Psoas muscle (tissue), 8 donors: ENCODE data around the gene ABHD12. TPM values are rescaled to one million over a fixed set of nuclear protein-coding genes. Genes with fewer than 3 reads are reported as not detected.

Source experiments
- ATAC-seq, 4 donors: fragments of 200-7000 bp; cut with Tn5 transposase; one replicate each; pipeline ENCODE4 v1.9.1; 2020; ENCODE audit warnings: moderate library complexity in 3 of 4, mild to moderate bottlenecking in 2 of 4
- DNase-seq, 2 donors: peaks; one replicate each; pipeline ENCODE4 v3.0.0-alpha.2; 2020
- H3K27ac ChIP-seq: fragments of 200-600 bp; one replicate; pipeline ENCODE4 v1.8.0; 2022
- H3K27me3 ChIP-seq, 3 donors: fragments of 200-600 bp in 1 of 3; one replicate each; pipeline versions ENCODE4 v1.6.1 to v1.8.0; 2013 to 2022; ENCODE audit warnings: low read length in 2 of 3, mild to moderate bottlenecking in 2 of 3, moderate library complexity in 1 of 3; ENCODE audit not compliant: insufficient read depth in 3 of 3
- H3K36me3 ChIP-seq, 2 donors: fragments of 200-600 bp in 1 of 2; one replicate each; pipeline versions ENCODE4 v1.6.1 to v1.8.0; 2013 to 2022; ENCODE audit warnings: low read depth in 1 of 2, mild to moderate bottlenecking in 1 of 2, moderate library complexity in 1 of 2; ENCODE audit not compliant: insufficient read depth in 1 of 2
- H3K4me1 ChIP-seq: fragments of 200-600 bp; one replicate; pipeline ENCODE4 v1.8.0; 2022
- H3K4me3 ChIP-seq: fragments of 200-600 bp; one replicate; pipeline ENCODE4 v1.8.0; 2022; ENCODE audit warnings: mild to moderate bottlenecking
- H3K9me3 ChIP-seq: fragments of 200-600 bp; one replicate; pipeline ENCODE4 v1.8.0; 2022
- WGBS, 3 donors: extraction: QIAGEN DNeasy Blood & Tissue Kit; methylation state at CpG; one replicate each; pipeline versions ENCODE4 v1.1.6 to v1.1.7; 2013; 5-methylcytosine and 5-hydroxymethylcytosine counted together
- intact Hi-C, 2 donors: fragments of 100-400 bp; cut with DNase I; formaldehyde crosslinking; loops; one replicate each; pipeline versions ENCODE4 v1.11.0 to v1.14.2; 2022
- polyA plus RNA-seq, 3 donors: library from polyadenylated mRNA; stranded (reverse); fragments of 200-250 nt; gene quantifications; one replicate each; pipeline ENCODE4 v1.2.3, GENCODE V29; 2013
- total RNA-seq, 4 donors: library from RNA; stranded (reverse); fragmentation: NEBNext Ultra II Directional in 2 of 4; extraction: Animal tissue kit (Norgen Biotek cat#: 25700) in 2 of 4; gene quantifications; one replicate each; pipeline versions ENCODE4 v1.2.1 to v1.2.4, GENCODE V29; 2021 to 2023
- TF ChIP-seq, protein P1 (sequence below): fragments of 200-600 bp; IDR thresholded peaks from one replicate; pipeline ENCODE4 v1.8.0; 2022; ENCODE audit warnings: antibody characterized with exemption
- donor health status: healthy with polysubstance abuse.
- donor health status: DM: no; HTN: no; CAD: no; lungs with moderate emphysema.
- donor health status: Bipolar disorder and iron deficiency.
- donor health status: healthy.
- donor health status: DM: yes; HTN: yes; CAD: no.
- donor health status: DM: no; HTN: no; CAD: no.
- donor health status: DM: no; HTN: no; CAD: no.
- donor health status: DM: yes; HTN: yes; CAD: no.

The ABHD12 gene
- total and polyA plus RNA-seq, 7 donors = 7.9 to 15.5 (median 9.6) TPM

DNA sequence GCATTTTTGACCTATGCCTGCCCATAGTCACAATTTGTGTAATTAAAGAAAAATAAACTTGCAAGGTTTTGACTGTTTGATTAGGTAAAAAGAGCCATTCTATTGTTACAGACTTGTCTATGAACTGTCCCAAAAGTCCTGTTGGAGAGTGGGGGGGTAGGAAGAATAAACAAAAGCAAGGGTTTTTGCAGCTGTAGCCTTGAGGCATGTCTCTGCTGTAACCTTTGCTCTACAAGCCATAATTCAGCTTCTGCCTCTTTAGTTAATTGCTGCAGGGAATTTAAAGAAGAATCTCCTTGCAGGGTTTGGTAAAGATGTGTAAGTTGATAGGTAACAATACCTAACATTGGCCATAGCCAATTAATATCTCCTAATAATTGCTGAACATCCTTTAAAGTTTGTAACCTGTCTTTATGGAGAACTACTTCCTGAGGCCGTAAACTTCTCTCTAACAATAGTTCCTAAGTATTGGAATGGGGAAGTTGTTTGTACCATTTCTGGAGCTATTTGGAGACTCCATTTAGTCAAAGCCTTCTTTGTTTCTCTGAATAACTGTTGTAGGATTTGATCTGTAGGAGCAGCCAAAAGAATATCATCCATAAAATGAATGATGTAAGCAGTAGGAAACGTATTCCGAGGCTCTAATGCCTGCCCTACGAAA lies 7.9 kb upstream of the ABHD12 start:
- WGBS, 3 donors = 39% methylated on average over 4 of the region's 4 CpGs
- H3K4me1 ChIP-seq = no peaks in the 10 kb centered on the region
- peaks cover 7% of the 10 kb centered on the region for H3K9me3 ChIP-seq
- TF ChIP-seq, protein P1, sequence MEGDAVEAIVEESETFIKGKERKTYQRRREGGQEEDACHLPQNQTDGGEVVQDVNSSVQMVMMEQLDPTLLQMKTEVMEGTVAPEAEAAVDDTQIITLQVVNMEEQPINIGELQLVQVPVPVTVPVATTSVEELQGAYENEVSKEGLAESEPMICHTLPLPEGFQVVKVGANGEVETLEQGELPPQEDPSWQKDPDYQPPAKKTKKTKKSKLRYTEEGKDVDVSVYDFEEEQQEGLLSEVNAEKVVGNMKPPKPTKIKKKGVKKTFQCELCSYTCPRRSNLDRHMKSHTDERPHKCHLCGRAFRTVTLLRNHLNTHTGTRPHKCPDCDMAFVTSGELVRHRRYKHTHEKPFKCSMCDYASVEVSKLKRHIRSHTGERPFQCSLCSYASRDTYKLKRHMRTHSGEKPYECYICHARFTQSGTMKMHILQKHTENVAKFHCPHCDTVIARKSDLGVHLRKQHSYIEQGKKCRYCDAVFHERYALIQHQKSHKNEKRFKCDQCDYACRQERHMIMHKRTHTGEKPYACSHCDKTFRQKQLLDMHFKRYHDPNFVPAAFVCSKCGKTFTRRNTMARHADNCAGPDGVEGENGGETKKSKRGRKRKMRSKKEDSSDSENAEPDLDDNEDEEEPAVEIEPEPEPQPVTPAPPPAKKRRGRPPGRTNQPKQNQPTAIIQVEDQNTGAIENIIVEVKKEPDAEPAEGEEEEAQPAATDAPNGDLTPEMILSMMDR = no peak
- H3K4me3 ChIP-seq = no peak overlapping the region
- no peak for DNase-seq
- no peaks in the 10 kb centered on the region for H3K27me3 ChIP-seq
- no peak overlapping the region for H3K27ac ChIP-seq
- intact Hi-C loops = loop anchor here (5.0 to 10.0 kb wide), 8 partner anchors 84 to 406 kb away; partner anchors contain the start of genes ENTPD6 (in 2 of the 2) and APMAP (in 1 of the 2)
- ATAC-seq = no peak
- no peaks in the 10 kb centered on the region for H3K36me3 ChIP-seq

DNA sequence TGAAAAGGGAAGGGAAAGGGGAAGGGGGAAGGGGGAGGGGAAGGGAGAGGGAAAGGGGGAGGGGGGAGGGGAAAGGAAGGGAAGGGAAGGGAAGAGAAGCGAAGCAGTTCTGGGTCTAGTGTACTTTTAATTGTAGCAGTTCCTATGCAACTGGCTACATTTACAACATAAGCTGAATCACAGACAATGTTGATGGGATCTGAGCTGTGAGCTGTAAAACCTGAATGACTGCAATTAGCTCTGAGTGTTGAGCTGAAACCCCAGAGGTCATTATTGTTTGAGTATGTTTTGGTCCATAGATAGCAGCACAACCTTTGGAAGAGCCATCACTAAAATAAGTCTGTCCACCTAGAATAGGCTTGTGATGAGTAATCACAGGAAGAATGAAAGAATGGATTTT lies 7.2 kb upstream of the ABHD12 start:
- Histone ChIP-seq H3K9me3 (peaks cover under 1% of the 10 kb centered on the region), H3K27me3 (no peaks in the 10 kb centered on the region), H3K27ac (no peak overlapping the region), H3K36me3 (no peaks in the 10 kb centered on the region), H3K4me3 (no peak overlapping the region), H3K4me1 (no peaks in the 10 kb centered on the region)
- no peak for ATAC-seq
- WGBS, 3 donors = 65 to 86% (median 77%) methylated on average over 1 of the region's 1 CpG
- intact Hi-C loops = loop anchor here (5.0 to 10.0 kb wide), 8 partner anchors 83 to 406 kb away; partner anchors contain the start of genes ENTPD6 (in 2 of the 2) and APMAP (in 1 of the 2)
- TF ChIP-seq, protein P1 = no peak
- no peak for DNase-seq

DNA sequence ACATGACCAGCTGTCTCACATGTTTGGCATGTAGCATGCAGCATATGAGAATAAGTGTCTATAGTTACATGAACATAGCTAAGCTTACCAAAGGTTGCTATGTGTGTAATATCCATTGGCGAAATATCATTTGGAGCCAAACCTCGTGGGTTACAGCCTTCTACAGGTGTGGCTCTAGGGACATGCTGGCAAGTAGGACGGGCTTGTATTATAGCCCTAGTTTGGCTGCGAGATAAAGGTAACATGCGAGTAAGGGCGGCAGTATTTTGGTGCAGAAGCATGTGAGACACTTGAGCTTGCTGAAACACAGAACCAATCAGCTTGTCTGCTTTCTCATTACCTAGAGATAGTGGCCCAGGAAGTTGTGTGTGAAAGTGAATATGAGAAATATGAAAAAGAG lies 6.5 kb upstream of the ABHD12 start:
- no peak overlapping the region for H3K27ac ChIP-seq
- ATAC-seq (no peak), DNase-seq (no peak)
- TF ChIP-seq, protein P1 = no peak
- intact Hi-C loops = loop anchor here (5.0 to 10.0 kb wide), 8 partner anchors 82 to 405 kb away; partner anchors contain the start of genes ENTPD6 (in 2 of the 2) and APMAP (in 1 of the 2)
- no peak overlapping the region for H3K4me3 ChIP-seq
- no peaks in the 10 kb centered on the region for H3K27me3 ChIP-seq
- WGBS, 3 donors = 78 to 87% (median 80%) methylated on average over 6 of the region's 6 CpGs
- H3K4me1 ChIP-seq = no peaks in the 10 kb centered on the region
- H3K9me3 ChIP-seq = no peaks in the 10 kb centered on the region
- no peaks in the 10 kb centered on the region for H3K36me3 ChIP-seq

DNA sequence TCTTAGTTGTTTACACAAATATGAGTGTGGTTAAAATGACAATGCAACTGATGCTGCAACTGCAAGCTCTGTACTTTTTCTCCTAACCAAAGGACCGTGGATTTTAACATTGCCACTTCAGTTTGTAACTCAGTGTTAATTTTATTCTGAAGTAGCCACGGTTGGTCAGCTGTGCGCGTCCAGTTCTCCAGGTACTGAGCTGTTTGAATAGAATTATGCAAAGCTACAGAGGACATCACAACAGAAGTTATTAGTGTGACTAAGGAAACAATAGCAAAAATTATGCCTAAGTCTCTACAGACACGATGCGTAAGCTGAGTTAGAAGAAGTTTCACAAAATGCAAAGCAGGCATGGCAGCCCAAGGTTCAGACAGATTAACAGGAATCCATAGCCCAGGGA lies 4.4 kb upstream of the ABHD12 start:
- H3K27ac ChIP-seq = no peak overlapping the region
- H3K9me3 ChIP-seq = no peaks in the 10 kb centered on the region
- DNase-seq (no peak), ATAC-seq (no peak)
- H3K36me3 ChIP-seq = no peaks in the 10 kb centered on the region
- intact Hi-C loops = loop anchor here (5.0 to 10.0 kb wide), 8 partner anchors 80 to 403 kb away; partner anchors contain the start of genes ENTPD6 (in 2 of the 2) and APMAP (in 1 of the 2)
- no peaks in the 10 kb centered on the region for H3K27me3 ChIP-seq
- H3K4me3 ChIP-seq = no peak overlapping the region
- 89 to 92% (median 90%) methylated on average over 6 of the region's 6 CpGs for WGBS, 3 donors
- H3K4me1 ChIP-seq = no peaks in the 10 kb centered on the region
- TF ChIP-seq, protein P1 = no peak
